Astrocyte of the spinal cord (primary cell): ENCODE data around the gene SYNPO2.

Source experiments
- DNase-seq: peaks from one replicate; pipeline ENCODE4 v3.0.0; 2011; ENCODE audit warnings: low read depth, low spot score
- H3K4me3 ChIP-seq: 2 replicates; pipeline ENCODE4 v1.5.1; 2011; ENCODE audit warnings: low read depth, mild to moderate bottlenecking, low read length, moderate library complexity
- in situ Hi-C: cut with HindIII; loops from 2 replicates; pipeline ENCODE4 v1.10.0; 2017; ENCODE audit warnings: low sequenced_read_pairs
- TF ChIP-seq, protein P1 (sequence below): IDR thresholded peaks from 2 replicates; pipeline ENCODE4 v1.5.1; 2012; ENCODE audit warnings: low read depth, mild to moderate bottlenecking, low read length, inconsistent platforms

Gene SYNPO2

DNA sequence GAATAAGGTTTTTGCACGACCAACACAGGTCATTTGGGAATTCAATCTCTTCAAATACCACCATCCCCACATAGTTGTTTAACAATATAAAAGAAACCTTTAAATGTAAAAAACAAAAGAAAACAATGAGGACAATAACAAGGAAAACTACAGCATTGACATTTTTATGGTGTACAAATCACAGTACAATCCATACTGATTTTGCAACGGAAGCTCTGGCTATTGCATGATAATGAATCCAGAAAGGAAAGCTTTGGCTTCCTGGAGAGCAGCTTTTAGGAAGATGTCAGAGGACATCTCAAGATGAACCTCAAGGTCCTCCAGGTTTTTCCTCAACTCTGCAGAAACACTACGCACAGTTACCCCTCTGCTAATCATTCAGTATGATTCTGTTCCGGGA is 135.4 kb downstream of the SYNPO2 start:
- DNase-seq, result no peak
- TF ChIP-seq, protein P1, sequence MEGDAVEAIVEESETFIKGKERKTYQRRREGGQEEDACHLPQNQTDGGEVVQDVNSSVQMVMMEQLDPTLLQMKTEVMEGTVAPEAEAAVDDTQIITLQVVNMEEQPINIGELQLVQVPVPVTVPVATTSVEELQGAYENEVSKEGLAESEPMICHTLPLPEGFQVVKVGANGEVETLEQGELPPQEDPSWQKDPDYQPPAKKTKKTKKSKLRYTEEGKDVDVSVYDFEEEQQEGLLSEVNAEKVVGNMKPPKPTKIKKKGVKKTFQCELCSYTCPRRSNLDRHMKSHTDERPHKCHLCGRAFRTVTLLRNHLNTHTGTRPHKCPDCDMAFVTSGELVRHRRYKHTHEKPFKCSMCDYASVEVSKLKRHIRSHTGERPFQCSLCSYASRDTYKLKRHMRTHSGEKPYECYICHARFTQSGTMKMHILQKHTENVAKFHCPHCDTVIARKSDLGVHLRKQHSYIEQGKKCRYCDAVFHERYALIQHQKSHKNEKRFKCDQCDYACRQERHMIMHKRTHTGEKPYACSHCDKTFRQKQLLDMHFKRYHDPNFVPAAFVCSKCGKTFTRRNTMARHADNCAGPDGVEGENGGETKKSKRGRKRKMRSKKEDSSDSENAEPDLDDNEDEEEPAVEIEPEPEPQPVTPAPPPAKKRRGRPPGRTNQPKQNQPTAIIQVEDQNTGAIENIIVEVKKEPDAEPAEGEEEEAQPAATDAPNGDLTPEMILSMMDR, result no peak
- in situ Hi-C loops, result no loop called here
- H3K4me3 ChIP-seq, result no peak overlapping the region

DNA sequence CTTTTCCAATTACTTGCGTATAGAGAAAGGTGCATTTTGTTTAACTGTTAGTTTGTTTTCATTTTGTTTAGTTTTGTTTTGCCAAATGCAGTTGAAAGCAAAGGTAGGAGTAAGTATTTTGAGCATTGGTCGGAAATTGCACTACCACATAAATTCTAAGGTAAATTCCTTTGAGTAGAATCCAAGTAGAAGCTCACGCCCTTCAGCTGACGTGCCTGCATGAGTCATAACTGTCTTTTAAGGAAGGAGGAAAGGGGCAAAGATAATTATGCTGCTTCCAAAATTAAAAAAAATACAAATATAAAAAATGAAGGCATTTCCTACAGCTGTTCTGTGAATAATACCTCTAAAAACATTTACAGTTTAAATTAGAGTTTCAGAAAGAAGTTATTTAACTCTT is 136.8 kb downstream of the SYNPO2 start:
- in situ Hi-C loops, result no loop called here

DNA sequence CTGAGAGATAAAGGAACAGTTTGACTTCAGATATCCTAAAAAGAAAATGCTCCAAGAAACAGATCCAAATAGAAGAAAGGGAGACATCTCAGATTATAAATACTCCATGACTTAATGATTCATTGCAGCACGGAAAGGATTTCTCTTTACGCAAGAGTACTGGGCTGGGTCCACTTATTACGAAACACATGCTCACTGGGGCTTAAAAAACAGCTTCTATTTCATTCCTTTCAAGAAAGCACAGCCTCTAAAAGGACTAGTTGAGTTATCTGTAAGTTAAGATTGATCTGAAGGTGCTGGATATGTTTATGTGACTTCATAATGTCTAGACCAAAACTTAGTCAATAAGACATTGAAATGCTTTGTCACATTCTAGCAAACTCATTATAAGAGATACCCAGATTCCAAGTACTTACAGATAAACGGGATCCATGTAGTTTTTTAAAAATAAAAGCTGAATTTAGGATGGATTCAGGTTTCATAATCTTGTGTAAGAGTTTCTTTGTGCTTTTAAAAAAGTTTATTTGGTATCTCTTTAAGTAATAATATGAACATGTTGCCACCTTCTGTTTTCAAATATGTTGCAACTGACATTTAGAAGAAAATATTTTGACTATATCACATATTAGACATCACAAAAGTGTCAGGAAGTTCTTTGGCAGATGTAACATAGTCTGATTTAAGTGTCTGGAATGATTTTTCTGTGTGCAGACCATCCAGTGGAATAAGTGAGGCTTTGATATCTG is 137.4 kb downstream of the SYNPO2 start:
- H3K4me3 ChIP-seq, result no peak overlapping the region
- peak; percentile 69 for DNase-seq
- TF ChIP-seq, protein P1, result no peak
- in situ Hi-C loops, result no loop called here

More for the DNA sequence above, 136.8 kb downstream of the SYNPO2 start:
- TF ChIP-seq, protein P1, result no peak
- no peak overlapping the region for H3K4me3 ChIP-seq
- peak; percentile 47 for DNase-seq

DNA sequence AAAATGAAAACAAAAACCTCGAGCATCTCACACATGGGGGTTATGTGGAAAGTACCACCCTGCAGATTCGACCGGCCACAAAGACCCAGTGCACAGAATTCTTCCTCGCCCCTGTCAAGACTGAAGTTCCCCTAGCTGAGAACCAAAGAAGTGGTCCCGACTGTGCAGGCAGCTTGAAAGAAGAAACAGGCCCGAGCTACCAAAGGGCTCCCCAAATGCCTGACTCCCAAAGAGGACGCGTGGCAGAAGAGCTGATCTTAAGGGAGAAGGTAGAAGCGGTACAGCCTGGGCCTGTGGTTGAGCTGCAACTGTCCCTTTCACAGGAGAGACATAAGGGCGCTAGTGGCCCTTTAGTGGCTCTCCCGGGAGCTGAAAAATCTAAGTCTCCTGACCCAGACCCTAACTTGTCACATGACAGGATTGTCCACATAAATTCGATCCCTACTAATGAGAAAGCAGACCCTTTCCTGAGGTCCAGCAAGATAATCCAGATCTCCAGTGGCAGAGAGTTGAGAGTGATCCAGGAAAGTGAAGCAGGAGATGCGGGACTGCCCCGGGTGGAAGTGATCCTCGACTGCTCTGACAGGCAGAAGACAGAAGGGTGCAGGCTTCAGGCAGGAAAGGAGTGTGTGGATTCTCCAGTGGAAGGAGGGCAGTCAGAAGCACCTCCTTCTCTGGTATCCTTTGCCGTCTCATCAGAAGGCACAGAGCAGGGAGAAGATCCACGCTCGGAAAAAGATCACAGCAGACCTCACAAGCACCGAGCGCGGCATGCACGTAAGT is 138.2 kb downstream of the SYNPO2 start:
- no peak overlapping the region for H3K4me3 ChIP-seq
- in situ Hi-C loops, result no loop called here
- DNase-seq, result no peak
- TF ChIP-seq, protein P1, result no peak

DNA sequence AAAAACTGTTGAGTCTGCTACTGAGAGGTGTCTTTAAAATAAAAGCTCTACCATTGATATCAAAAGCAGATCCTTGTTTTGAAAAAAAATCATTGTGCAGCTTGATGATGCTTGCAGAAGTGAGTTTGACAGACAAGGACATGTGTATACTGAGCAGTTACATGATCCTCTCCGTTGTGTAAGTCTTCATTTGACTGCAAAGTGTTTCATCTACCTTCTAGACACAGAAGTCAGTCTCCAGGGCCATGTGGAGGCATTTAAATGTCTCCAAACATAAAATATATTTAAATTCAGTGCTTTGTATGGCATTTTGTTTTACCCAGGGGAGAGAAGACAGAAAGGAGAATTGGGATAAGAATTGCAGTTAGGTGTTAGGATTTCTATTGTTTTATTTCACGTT is 139.2 kb downstream of the SYNPO2 start:
- in situ Hi-C loops, result no loop called here
- TF ChIP-seq, protein P1, result no peak
- no peak for DNase-seq
- no peak overlapping the region for H3K4me3 ChIP-seq

DNA sequence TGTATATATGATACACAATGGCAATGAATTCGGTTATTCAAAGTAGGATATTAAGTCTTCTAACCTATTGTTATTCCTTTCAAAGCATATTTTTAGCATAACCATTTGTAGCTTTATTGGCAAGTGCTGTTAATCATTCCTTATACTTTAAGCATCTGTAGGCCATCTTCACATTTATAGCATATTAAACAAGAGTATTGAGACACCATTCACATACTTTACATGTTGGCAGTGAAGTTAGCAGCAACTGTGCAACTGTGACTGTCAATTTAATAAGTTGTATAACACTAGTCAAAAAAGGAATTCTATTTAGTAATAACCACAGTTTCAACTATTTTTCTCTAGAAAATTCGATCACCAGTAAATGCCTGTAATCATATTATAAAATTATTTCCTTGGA is 139.6 kb downstream of the SYNPO2 start:
- no peak for DNase-seq
- TF ChIP-seq, protein P1, result no peak
- H3K4me3 ChIP-seq, result no peak overlapping the region
- in situ Hi-C loops, result no loop called here
